ENCODE data around the gene AP3D1.
"Not testable (repeated sequence)": the region's sequence is repeated elsewhere in the genome, so short reads cannot be mapped to it uniquely, and the experiment has no call there.

Gene AP3D1

GRCh38 chr19:2150794-2151338 is 500 bp downstream of the AP3D1 start:
- DNase-seq (ENCODE audit: low spot score) = peak; percentile 11

- peak; percentile 77 for DNase-seq (ENCODE audit: low spot score)
Observed at GRCh38 chr19:2149980-2150793, 1.2 kb downstream of the AP3D1 start.

DNA sequence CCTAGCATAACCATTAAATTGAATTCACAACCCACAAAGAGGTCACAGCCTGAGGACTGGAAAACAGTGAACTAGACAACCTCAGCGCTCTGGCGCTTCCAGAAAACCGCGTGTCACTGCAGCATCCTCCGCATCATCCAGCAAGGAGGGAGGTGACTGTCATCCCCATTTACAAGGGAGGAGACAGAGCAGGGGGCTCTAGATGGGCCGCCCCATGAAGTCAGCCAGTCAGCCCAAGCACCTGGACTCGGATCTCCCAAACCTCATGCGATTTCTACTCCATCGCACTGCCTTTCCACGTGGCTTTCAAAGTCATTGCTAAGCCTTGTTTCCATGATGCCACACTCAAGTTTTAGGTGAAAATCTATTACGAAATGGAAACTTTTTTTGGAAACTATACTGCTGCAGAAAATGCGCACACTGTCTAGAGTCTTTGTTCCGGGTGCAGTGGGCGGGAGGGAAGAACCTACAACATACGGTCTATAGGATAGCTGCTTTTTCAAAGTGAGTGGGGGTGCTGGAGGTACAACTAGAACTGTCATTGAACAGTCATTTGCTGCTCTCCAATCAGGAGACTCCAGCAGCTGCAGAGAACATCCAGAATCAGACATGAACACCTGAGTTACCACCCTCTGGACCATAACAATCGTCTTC is 2.8 kb downstream of the AP3D1 start:
- DNase-seq (ENCODE audit: low spot score) = no peak

DNA sequence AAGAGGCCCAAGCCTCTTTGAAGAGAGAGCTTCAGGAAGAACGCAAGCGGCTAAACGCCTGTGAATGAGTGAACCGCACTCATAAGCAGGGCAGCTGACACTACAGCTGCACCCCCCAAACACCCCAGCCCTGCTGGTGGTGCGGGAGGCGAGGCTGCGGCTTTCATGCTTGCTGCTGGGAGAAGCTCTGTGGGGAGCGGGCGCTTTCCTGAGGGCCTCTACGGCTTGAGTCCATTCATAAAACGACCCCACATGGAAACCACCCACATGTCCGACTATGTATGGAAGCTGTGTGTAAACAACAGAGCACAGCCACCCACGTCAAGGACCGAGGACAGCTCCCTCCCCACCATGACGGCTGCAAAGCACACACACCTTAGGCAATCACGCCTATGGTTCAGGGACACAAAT is 5.5 kb downstream of the AP3D1 start:
- no peak for DNase-seq (ENCODE audit: low spot score)

DNA sequence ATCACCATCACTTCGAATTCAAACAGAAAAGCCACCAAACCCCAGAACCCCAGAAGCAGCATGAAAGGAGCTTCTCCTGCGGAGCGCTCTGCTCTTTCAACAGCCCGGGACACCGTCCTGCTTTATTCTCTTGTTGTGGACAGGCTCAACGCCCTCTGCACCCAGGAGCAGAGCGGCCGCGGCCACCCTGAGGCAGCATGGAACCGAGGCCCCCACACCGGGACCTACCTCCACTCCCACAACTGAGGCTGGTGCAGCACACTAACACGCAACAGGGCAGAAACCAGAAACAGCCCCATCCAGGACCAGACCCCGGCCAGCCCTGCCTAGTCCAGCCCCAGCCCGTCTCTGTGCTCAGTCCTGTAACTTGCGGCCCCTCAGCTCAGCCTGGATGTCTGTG is 7.2 kb downstream of the AP3D1 start:
- DNase-seq (ENCODE audit: low spot score) = no peak

DNA sequence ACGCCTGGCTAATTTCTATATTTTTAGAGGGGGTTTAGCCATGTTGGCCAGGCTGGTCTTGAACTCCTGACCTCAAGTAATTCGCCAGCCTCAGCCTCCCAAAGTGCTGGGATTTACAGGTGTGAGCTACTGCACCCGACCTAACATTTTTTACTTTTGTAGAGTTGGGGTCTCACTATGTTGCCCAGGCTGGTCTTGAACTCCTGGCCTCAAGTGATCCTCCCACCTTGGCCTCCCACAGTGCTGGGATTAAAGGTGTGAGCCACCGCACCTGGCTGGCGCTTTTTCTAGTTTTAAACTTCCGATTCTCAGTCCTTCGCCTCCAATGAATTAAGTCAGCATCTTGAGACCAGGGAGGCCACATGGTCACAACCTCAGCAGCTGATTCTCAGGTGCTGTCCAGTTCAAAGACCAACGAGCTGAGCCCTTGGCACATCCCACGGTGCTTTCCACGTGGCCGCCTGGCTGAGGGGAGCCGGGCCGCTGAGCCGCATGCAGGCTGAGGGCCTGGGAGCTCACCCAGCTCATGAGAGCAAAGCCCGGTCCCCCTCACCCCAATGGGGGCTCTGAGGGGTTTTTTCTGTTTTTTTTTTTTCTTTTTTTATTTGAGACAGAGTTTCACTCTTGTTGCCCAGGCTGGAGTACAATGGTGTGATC is 9.1 kb downstream of the AP3D1 start:
- no peak for DNase-seq (ENCODE audit: low spot score)

DNA sequence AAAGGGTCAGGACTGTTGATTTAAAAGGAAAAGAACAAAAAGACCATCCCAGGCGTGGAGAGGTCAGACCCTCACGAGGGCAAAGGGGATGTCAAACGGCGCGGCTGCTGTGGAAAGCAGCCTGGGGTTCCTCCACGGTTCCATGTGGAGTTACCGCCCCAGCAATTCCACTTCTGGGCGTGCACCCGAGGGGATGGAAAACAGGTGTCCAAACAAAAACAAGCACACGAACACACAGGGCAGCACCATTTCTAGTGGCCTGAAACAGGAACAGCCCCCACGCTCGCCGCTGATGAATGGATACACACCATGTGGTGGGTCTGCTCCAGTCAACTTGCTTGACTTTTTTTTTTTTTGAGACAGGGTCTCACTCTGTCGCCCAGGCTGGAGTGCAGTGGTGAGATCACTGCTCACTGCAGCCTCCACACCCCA is 11.2 kb downstream of the AP3D1 start:
- no peak for DNase-seq (ENCODE audit: low spot score)

- no peak for DNase-seq (ENCODE audit: low spot score)
Observed at GRCh38 chr19:2139385-2140137, 11.8 kb downstream of the AP3D1 start.

DNA sequence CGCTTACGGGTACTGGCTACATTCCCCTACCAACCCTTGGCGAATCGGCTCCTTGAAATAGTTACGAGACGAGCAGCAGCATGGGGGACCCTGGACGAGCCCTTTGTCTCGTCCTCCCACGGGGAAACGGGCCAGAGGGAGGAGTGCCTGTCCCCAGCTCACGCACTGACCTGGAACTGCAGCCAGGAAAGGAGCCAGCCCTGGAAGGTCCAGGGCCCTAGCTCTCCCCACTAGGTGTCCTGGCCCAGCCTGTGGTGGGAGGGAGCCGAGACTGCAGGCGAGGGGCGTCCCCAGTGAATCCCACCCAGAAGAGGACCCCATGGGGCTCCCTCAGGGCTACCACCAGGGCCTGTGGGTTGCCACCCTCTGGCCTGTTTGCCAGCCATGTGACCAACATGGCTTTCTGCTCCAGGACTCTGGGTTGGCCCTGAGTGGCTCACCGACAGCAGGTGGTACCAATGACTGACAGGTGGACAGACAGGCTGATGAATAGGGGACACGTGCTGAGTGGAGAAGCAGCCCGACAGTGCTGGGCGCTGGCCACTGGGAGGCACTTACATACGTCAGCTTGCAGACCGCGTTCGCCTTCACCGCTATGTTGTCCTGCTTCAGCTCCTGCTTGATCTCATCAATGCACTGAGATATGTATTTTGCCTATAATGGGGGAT is 13.2 kb downstream of the AP3D1 start:
- DNase-seq (ENCODE audit: low spot score) = no peak

- no peak for DNase-seq (ENCODE audit: low spot score)
Observed at GRCh38 chr19:2136796-2137195, 14.6 kb downstream of the AP3D1 start.

DNA sequence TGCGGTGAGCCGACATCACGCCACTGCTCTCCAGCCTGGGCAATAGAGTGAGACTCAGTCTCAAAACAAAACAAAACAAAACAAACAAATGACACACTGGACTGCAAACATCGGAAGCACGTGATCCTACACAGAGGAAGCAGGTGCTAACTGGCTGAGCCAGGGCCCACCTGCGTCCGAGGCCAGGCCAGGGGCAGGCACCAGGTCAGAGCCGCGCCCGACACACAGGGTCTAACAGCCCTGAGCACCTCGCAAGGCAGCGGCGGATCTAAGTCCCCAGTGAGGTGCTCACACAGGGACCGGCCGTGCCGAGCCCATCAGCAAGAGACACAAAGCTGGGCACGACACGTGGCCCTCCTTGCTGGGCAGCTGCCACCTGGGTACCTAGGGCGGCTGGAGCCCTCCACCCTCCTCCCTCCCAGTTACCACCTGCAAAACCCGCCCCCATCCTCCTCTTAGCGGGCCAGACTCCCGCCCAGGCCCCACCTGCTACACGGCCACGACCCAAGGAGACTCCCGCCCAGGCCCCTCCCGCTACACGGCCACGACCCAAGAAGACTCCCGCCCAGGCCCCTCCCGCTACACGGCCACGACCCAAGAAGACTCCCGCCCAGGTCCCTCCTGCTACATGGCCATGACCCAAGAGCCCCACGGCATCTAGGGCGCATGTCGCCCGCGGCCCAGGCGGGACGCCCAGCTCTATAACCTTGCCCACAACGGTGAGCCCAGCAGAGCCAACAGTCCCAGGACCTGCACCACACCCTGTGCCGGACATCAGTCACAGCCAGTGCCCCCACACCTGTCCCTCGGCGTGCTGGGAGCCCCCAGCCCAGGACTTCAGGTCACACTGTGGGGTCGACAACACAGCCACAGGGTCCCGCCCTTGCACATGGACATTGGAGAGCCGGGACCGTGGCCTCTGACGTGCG is 15.6 kb downstream of the AP3D1 start:
- DNase-seq (ENCODE audit: low spot score) = no peak

DNA sequence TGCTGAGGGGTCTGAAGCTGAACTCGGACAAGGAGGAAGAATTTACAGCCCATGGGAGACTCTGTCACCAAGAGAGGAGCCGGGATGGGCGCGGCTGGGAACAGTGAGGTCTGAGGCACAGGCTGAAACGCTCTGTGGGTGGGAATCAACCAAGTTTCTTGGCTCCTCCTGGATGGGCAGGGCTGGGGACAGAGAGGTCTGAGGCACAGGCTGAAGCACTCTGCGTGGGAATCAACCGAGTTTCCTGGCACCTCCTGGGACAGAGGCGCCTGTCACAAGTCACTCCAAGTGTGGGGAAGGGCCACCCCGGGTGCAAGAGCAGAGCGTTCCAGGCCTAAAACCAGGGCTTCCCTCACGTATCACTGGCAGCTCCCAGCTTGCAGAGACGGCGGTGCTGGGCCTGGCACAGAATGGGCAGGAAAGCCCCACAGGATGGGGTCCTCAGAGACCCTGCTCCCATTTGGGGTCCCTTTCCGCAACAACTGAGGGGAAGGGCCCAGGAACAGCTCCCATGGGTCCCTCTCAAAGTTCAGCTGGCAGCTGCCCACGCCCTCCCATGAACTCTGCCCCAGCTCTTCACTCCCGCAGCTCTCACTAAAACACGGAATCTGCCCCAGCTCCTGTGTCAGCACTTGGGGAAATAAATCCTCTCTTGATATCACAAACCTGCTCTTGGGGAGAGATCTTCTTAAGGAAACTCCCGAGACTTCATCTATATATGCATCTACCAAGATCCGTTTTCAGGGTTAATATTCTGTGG is 18.5 kb downstream of the AP3D1 start:
- DNase-seq (ENCODE audit: low spot score) = no peak

- DNase-seq (ENCODE audit: low spot score) = no peak
Observed at GRCh38 chr19:2132191-2132590, 19.2 kb downstream of the AP3D1 start.

DNA sequence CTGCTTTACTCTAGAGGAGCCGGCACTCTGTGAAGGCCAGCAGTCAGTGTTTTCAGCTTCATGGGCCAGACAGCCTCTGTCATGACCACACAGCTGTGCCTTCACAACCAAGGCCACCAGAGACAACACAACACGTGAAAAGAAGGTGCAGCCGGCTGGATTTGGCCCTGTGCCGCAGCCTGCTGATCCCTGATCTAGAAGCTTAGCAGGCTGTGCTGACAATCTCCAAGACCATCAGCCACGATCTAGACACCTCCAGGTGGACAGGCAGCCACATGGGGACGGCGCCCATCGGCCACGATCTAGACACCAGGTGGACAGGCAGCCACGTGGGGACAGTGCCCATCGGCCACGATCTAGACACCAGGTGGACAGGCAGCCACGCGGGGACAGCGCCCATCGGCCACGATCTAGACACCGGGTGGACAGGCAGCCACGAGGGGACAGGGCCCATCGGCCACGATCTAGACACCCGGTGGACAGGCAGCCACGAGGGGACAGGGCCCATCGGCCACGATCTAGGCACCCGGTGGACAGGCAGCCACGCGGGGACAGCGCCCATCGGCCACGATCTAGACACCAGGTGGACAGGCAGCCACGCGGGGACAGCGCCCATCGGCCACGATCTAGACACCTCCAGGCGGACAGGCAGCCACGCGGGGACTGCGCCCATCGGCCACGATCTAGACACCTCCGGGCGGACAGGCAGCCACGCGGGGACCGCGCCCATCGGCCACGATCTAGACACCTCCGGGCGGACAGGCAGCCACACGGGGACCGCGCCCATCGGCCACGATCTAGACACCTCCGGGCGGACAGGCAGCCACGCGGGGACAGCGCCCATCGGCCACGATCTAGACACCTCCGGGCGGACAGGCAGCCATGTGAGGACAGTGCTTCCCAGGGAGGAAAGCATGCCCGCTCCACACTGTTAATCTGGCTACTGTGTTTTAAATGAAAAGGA is 20.1 kb downstream of the AP3D1 start:
- DNase-seq (ENCODE audit: low spot score) = not testable (repeated sequence)

- no peak for DNase-seq (ENCODE audit: low spot score)
Observed at GRCh38 chr19:2129892-2130770, 21.2 kb downstream of the AP3D1 start.

GRCh38 chr19:2129486-2129885 is 21.9 kb downstream of the AP3D1 start:
- DNase-seq (ENCODE audit: low spot score) = no peak

DNA sequence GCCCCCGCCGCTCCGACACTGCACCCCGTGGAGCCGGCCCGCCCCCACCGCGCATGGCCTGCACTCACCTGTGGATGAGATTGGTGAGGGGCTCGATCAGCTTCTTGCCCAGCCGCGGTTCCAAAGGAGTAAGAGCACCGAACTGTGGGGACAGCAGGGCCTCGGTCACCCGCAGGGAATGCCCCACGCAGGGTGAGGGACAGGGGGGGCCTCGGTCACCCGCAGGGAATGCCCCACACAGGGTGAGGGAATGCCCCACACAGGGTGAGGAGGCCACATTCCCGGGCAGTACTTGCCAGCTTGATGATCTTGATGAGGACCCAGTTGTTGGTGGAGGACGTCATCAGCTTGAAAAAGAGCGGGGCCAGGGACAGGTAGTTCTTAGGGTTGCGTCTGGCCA is 22.3 kb downstream of the AP3D1 start:
- DNase-seq (ENCODE audit: low spot score) = no peak

All from kidney tubule cell (primary cell).